A673 (cell line): ENCODE data around the gene ZC3H18. TPM values are rescaled to one million over a fixed set of nuclear protein-coding genes. Genes with fewer than 3 reads are reported as not detected.

Experiments used
- BruUV-seq: library from RNA; stranded (reverse); fragments of 400-500 nt; replicated peaks from 2 replicates; lab custom pipeline; 2021; lab: Mats Ljungman, UMichigan
- CTCF ChIA-PET: fragments of 300-600 bp; sonication (Branson Sonifier 250); formaldehyde crosslinking; loops from one replicate; lab custom pipeline; 2022; ENCODE audit warnings: antibody characterized with exemption; lab: Charles Lee
- POLR2A ChIA-PET: fragments of 300-600 bp; sonication (Branson Sonifier 250); formaldehyde crosslinking; loops from one replicate; lab custom pipeline; 2022; ENCODE audit warnings: antibody characterized with exemption; ENCODE audit not compliant: low non-redundant PET; lab: Charles Lee
- DNase-seq: peaks from one replicate; pipeline ENCODE4 v3.0.0-alpha.2; 2015; ENCODE audit warnings: low spot score
- H3K27ac ChIP-seq: fragments of 200-600 bp; sonication (generic); 2 replicates; pipeline ENCODE4 v1.5.1; 2016; ENCODE audit warnings: mixed run types, low read depth, mild to moderate bottlenecking, mixed read lengths, antibody characterized with exemption, low read length; ENCODE audit not compliant: poor library complexity, severe bottlenecking
- H3K27me3 ChIP-seq: fragments of 200-600 bp; sonication (generic); replicated peaks from 2 replicates; pipeline ENCODE4 v1.6.1; 2017; ENCODE audit warnings: mixed run types, low read depth, mild to moderate bottlenecking, mixed read lengths, antibody characterized with exemption, low read length; ENCODE audit not compliant: insufficient read depth, poor library complexity
- H3K36me3 ChIP-seq: fragments of 200-600 bp; sonication (generic); 2 replicates; pipeline ENCODE4 v1.6.1; 2016; ENCODE audit warnings: mixed run types, mild to moderate bottlenecking, mixed read lengths, antibody characterized with exemption, low read length; ENCODE audit not compliant: insufficient read depth, poor library complexity, severe bottlenecking
- H3K4me1 ChIP-seq: fragments of 200-600 bp; sonication (generic); 2 replicates; pipeline ENCODE4 v1.6.1; 2017; ENCODE audit warnings: mixed run types, mild to moderate bottlenecking, mixed read lengths, antibody characterized with exemption, low read length; ENCODE audit not compliant: insufficient read depth, poor library complexity, severe bottlenecking
- H3K4me3 ChIP-seq: fragments of 200-600 bp; sonication (generic); 2 replicates; pipeline ENCODE4 v1.5.1; 2016; ENCODE audit warnings: low read depth, mixed run types, mild to moderate bottlenecking, mixed read lengths, low read length; ENCODE audit not compliant: poor library complexity, severe bottlenecking
- H3K9me3 ChIP-seq: fragments of 200-600 bp; sonication (generic); 2 replicates; pipeline ENCODE4 v1.6.1; 2016; ENCODE audit warnings: mixed run types, low read depth, mild to moderate bottlenecking, mixed read lengths, antibody characterized with exemption, low read length; ENCODE audit not compliant: poor library complexity, severe bottlenecking
- EZH2 ChIP-seq: fragments of 200-600 bp; sonication (generic); IDR thresholded peaks from 2 replicates; pipeline ENCODE4 v1.6.1; 2017; ENCODE audit warnings: borderline replicate concordance, low read depth, mild to moderate bottlenecking, mixed read lengths, antibody characterized with exemption, low read length; ENCODE audit not compliant: poor library complexity, severe bottlenecking
- intact Hi-C: fragments of 100-400 bp; cut with micrococcal nuclease; formaldehyde crosslinking; loops from one replicate; pipeline ENCODE4 v1.10.0; 2022; ENCODE audit not compliant: unreplicated experiment
- total RNA-seq: library from RNA; stranded (reverse); gene quantifications from 2 replicates; pipeline ENCODE4 v1.2.3, GENCODE V29; 2021
- TF ChIP-seq, protein P1 (sequence below): fragments of 300-800, 200-600 bp; sonication (generic); conservative IDR thresholded peaks from 2 replicates; pipeline ENCODE4 v1.5.1; 2017; ENCODE audit warnings: low read depth, mild to moderate bottlenecking, antibody characterized with exemption, low read length, moderate library complexity, mixed read lengths

Gene ZC3H18
- total RNA-seq, 1 experiment from 2014 or later = 83.4 TPM

DNA sequence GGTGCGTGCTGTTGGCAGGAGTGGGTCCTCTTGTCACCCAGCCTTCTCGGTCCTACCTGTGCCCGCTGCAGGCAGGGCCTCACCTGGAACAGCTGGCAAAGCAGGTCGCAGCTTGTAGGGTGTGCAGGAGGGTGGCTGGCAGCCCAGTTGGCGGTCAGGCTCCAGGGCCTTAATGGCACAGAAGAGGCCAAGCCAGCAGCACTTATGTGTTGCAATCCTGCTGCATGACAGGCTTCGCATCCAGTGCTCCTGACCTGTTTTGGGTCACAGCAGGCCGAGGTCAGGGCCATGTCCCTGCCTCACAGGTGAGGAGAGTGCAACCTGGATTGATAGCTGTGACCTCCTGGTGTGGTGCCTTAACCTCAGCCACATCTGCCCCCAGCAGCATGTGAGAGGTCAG lies 31.9 kb downstream of the ZC3H18 start:
- Histone ChIP-seq H3K9me3 (no peaks in the 10 kb centered on the region), H3K4me3 (no peak overlapping the region), H3K27me3 (no peaks in the 10 kb centered on the region), H3K4me1 (no peaks in the 10 kb centered on the region), H3K36me3 (peaks cover 48% of the 10 kb centered on the region), H3K27ac (no peak overlapping the region)
- TF ChIP-seq EZH2 = no peak
- TF ChIP-seq, protein P1, sequence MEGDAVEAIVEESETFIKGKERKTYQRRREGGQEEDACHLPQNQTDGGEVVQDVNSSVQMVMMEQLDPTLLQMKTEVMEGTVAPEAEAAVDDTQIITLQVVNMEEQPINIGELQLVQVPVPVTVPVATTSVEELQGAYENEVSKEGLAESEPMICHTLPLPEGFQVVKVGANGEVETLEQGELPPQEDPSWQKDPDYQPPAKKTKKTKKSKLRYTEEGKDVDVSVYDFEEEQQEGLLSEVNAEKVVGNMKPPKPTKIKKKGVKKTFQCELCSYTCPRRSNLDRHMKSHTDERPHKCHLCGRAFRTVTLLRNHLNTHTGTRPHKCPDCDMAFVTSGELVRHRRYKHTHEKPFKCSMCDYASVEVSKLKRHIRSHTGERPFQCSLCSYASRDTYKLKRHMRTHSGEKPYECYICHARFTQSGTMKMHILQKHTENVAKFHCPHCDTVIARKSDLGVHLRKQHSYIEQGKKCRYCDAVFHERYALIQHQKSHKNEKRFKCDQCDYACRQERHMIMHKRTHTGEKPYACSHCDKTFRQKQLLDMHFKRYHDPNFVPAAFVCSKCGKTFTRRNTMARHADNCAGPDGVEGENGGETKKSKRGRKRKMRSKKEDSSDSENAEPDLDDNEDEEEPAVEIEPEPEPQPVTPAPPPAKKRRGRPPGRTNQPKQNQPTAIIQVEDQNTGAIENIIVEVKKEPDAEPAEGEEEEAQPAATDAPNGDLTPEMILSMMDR = no peak
- ChIA-PET CTCF (no interaction called here), POLR2A (no interaction called here)
- BruUV-seq = no TSS peak
- intact Hi-C loops = no loop called here
- DNase-seq = no peak

DNA sequence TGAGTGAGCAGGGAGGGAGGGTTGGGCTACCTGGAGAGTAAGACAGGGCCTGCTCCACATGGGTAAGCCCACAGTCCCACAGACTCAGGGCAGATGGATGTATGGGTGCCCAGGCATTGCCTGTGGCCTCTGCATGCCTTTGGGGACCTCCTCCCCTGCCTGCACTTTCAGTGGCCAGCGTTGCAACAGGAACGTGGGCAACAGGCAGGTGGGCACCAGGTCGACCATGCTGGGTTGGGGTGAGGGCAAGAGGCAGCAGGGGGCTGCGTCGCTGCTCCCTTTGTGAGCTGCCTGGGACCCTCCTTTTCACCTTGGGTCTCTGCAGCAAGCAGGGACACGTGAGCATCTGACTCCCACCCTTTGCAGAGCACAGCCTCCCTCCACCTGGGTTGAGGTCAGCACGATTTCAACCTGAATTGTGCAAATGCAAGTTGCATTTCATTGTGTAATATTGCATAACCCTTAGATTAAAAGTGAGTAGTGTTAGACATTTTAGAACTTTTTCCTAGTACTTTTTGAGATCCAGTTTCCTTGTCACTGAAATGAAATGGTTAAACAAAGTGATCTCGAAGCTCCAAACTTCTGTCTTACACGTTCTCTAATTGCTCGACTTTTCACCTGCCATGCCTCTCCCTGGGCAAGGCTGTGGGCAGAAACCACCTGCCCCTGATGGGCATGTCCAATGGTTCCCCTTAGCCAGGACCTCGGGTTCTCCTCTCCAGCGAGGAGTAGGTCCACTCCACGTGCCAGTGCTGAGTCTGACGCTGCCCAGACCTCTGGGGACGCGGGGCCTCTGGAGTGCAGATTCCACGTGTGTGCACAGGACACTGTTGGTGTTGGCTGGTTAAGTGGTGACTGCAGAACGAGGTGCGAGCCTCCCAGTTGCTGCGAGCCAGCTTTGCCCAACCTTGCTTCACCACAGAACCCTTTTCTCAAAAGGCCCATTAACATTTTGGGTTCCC lies 35.3 kb downstream of the ZC3H18 start:
- intact Hi-C loops = no loop called here
- no peak overlapping the region for H3K4me3 ChIP-seq
- POLR2A ChIA-PET = no interaction called here
- H3K4me1 ChIP-seq = no peaks in the 10 kb centered on the region
- H3K27ac ChIP-seq = no peak overlapping the region
- TF ChIP-seq EZH2 = no peak
- TF ChIP-seq, protein P1 = no peak
- CTCF ChIA-PET = no interaction called here
- H3K27me3 ChIP-seq = no peaks in the 10 kb centered on the region
- DNase-seq = no peak
- H3K36me3 ChIP-seq = peaks cover 39% of the 10 kb centered on the region
- no TSS peak for BruUV-seq
- H3K9me3 ChIP-seq = no peaks in the 10 kb centered on the region

DNA sequence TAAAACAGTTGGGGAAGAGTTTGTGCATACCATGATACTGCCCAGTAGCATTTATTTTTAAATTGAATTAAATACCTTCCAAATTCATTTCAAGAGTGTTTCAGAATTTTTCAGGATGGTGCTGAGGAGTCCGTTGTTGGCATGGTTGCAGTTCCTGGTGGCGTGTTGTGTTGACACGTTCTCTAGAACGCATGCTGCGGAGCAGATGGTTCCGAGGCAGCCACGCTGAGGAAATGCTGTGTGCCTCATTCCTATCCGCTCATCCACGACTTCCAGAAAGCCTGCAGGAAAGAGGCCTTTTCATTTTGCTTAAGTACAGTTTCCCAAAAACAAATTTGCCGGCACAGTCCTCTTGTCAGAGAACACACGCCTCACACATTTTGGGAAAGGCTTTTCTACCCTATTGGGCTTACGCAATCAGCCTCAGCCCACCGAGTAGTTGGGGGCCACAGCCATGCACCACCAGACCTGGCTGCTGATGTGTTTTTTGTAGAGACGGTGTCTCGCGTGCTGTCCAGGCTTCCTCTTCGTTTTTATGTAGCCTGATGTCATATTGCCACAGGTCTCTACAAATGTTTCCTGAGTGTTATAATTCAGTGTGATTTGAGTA lies 36.0 kb downstream of the ZC3H18 start:
- H3K36me3 ChIP-seq = peaks cover 41% of the 10 kb centered on the region
- TF ChIP-seq EZH2 = no peak
- TF ChIP-seq, protein P1 = no peak
- ChIA-PET POLR2A (no interaction called here), CTCF (no interaction called here)
- no peaks in the 10 kb centered on the region for H3K9me3 ChIP-seq
- intact Hi-C loops = no loop called here
- BruUV-seq = no TSS peak
- H3K27ac ChIP-seq = no peak overlapping the region
- no peak overlapping the region for H3K4me3 ChIP-seq
- no peaks in the 10 kb centered on the region for H3K4me1 ChIP-seq
- no peaks in the 10 kb centered on the region for H3K27me3 ChIP-seq
- DNase-seq = no peak
